DND-41 (cell line): Measurements from ENCODE around the gene PDC.

ENCODE experiments used
- ATAC-seq: fragments of 200-7000 bp; cut with Tn5 transposase; 3 replicates; pipeline ENCODE4 v1.9.1; 2021; ENCODE audit warnings: low read depth; ENCODE audit not compliant: insufficient read depth
- DNase-seq: peaks from one replicate; pipeline ENCODE4 v3.0.0-alpha.2; 2020
- H2AFZ ChIP-seq: 2 replicates; pipeline ENCODE4 v1.6.0; 2012; ENCODE audit warnings: low read depth, low read length
- H3K27ac ChIP-seq: 2 replicates; pipeline ENCODE4 v1.5.1; 2012; ENCODE audit warnings: low read length, inconsistent platforms
- H3K27me3 ChIP-seq: fragments of 200-600 bp; sonication (generic); 2 replicates; pipeline ENCODE4 v1.6.0; 2012; ENCODE audit warnings: low read length, mild to moderate bottlenecking, inconsistent platforms; ENCODE audit not compliant: insufficient read depth, poor library complexity
- H3K36me3 ChIP-seq: 2 replicates; pipeline ENCODE4 v1.5.1; 2012; ENCODE audit warnings: low read length, inconsistent platforms; ENCODE audit not compliant: insufficient read depth
- H3K4me1 ChIP-seq: 2 replicates; pipeline ENCODE4 v1.5.1; 2012; ENCODE audit warnings: mild to moderate bottlenecking, low read length; ENCODE audit not compliant: insufficient read depth
- H3K4me2 ChIP-seq: 2 replicates; pipeline ENCODE4 v1.6.0; 2012; ENCODE audit warnings: mild to moderate bottlenecking, moderate library complexity, low read length, inconsistent platforms; ENCODE audit not compliant: insufficient read depth
- H3K4me3 ChIP-seq, 2 experiments: fragments of 200-600 bp in 1 of 2; shearing (Covaris generic) in 1 of 2; 2 replicates each; pipeline ENCODE4 v1.5.1; 2012 to 2016; ENCODE audit warnings: inconsistent platforms in 2 of 2, low read length in 2 of 2, mild to moderate bottlenecking in 2 of 2, low read depth in 1 of 2, moderate library complexity in 1 of 2
- H3K79me2 ChIP-seq: 2 replicates; pipeline ENCODE4 v1.6.0; 2012; ENCODE audit warnings: low read length, inconsistent platforms; ENCODE audit not compliant: insufficient read depth
- H3K9ac ChIP-seq: 2 replicates; pipeline ENCODE4 v1.6.0; 2012; ENCODE audit warnings: low read depth, mild to moderate bottlenecking, inconsistent platforms, low read length, moderate library complexity
- H3K9me3 ChIP-seq: 2 replicates; pipeline ENCODE4 v1.5.1; 2012; ENCODE audit warnings: low read length, moderate library complexity, mild to moderate bottlenecking, inconsistent platforms; ENCODE audit not compliant: insufficient read depth, severe bottlenecking
- H4K20me1 ChIP-seq: 2 replicates; pipeline ENCODE4 v1.6.0; 2012; ENCODE audit warnings: low read length; ENCODE audit not compliant: insufficient read depth
- CTCF ChIP-seq: IDR thresholded peaks from 2 replicates; pipeline ENCODE4 v1.5.1; 2012; ENCODE audit warnings: borderline replicate concordance, low read length, moderate library complexity, mild to moderate bottlenecking; ENCODE audit not compliant: poor library complexity, severe bottlenecking; ENCODE audit errors: extremely low read depth
- EZH2 ChIP-seq: IDR thresholded peaks from 3 replicates; pipeline ENCODE4 v1.6.1; 2012; ENCODE audit warnings: borderline replicate concordance, low read depth, mild to moderate bottlenecking, moderate library complexity, low read length, inconsistent platforms; ENCODE audit not compliant: severe bottlenecking

Gene PDC

GRCh38 chr1:186482661-186483255 is 21.8 kb upstream of the PDC start:
- Histone ChIP-seq H3K4me3 (no peak overlapping the region), H4K20me1 (no peaks in the 10 kb centered on the region), H3K4me2 (no peak overlapping the region), H3K27ac (no peak overlapping the region), H3K9ac (no peak overlapping the region), H3K4me1 (no peaks in the 10 kb centered on the region), H3K79me2 (no peaks in the 10 kb centered on the region), H3K36me3 (no peaks in the 10 kb centered on the region), H3K27me3 (no peaks in the 10 kb centered on the region), H2AFZ (no peak overlapping the region), H3K9me3 (no peaks in the 10 kb centered on the region)
- DNase-seq = peak; percentile 68
- peak; percentile 86 for ATAC-seq
- peak; percentile 93 for TF ChIP-seq CTCF
- no peak for TF ChIP-seq EZH2

GRCh38 chr1:186481303-186481888 is 20.5 kb upstream of the PDC start:
- Histone ChIP-seq H3K4me2 (no peak overlapping the region), H3K36me3 (no peaks in the 10 kb centered on the region)

GRCh38 chr1:186479162-186479561 is 18.2 kb upstream of the PDC start:
- no peak overlapping the region for H2AFZ ChIP-seq
- no peak overlapping the region for H3K9ac ChIP-seq
- ATAC-seq = no peak
- no peak overlapping the region for H3K4me3 ChIP-seq
- H3K36me3 ChIP-seq = no peaks in the 10 kb centered on the region
- H3K9me3 ChIP-seq = no peaks in the 10 kb centered on the region
- no peak overlapping the region for H3K27ac ChIP-seq
- H3K4me1 ChIP-seq = no peaks in the 10 kb centered on the region
- no peaks in the 10 kb centered on the region for H4K20me1 ChIP-seq
- no peaks in the 10 kb centered on the region for H3K79me2 ChIP-seq
- peaks cover 4% of the 10 kb centered on the region for H3K27me3 ChIP-seq
- no peak overlapping the region for H3K4me2 ChIP-seq
- DNase-seq = no peak
- no peak for TF ChIP-seq CTCF

More at GRCh38 chr1:186481303-186481888, 20.5 kb upstream of the PDC start:
- Histone ChIP-seq H3K27ac (no peak overlapping the region), H3K27me3 (peaks cover 2% of the 10 kb centered on the region), H3K9me3 (no peaks in the 10 kb centered on the region), H3K9ac (no peak overlapping the region), H2AFZ (no peak overlapping the region), H3K79me2 (no peaks in the 10 kb centered on the region), H3K4me1 (no peaks in the 10 kb centered on the region), H3K4me3 (no peak overlapping the region), H4K20me1 (no peaks in the 10 kb centered on the region)
- TF ChIP-seq CTCF = no peak
- no peak for TF ChIP-seq EZH2
- DNase-seq (no peak), ATAC-seq (no peak)
